Fibroblast of upper back skin (primary cell): ENCODE data around the gene TRIM23.
A peak's percentile ranks its signal among the peaks of the same experiment; 100 is the strongest.
"Not testable (repeated sequence)": the region's sequence is repeated elsewhere in the genome, so short reads cannot be mapped to it uniquely, and the experiment has no call there.

Source experiments
- DNase-seq: peaks from one replicate; pipeline ENCODE4 v3.0.0-alpha.2; 2013

TRIM23 gene

GRCh38 chr5:65624025-65624570, at the start of gene TRIM23:
TSS of gene TRIM23 (minus strand) at chr5:65624333. CDS start at chr5:65624274, 59 bp downstream.
- DNase-seq = peak; percentile 92

GRCh38 chr5:65672796-65673195, 48.7 kb upstream of the TRIM23 start:
- DNase-seq = peak; percentile 48

- no peak for DNase-seq
These were observed 44.6 kb upstream of the TRIM23 start for GRCh38 chr5:65668696-65669095.

- DNase-seq = peak; percentile 32
These were observed 39.8 kb upstream of the TRIM23 start for GRCh38 chr5:65663804-65664521.

- no peak for DNase-seq
These were observed 30.6 kb upstream of the TRIM23 start for GRCh38 chr5:65654713-65655112.

- DNase-seq = no peak
These were observed 27.0 kb upstream of the TRIM23 start for GRCh38 chr5:65651144-65651543.

GRCh38 chr5:65647941-65648340, 23.8 kb upstream of the TRIM23 start:
- no peak for DNase-seq

GRCh38 chr5:65646938-65647337, 22.8 kb upstream of the TRIM23 start:
- no peak for DNase-seq

GRCh38 chr5:65640240-65640639, 16.1 kb upstream of the TRIM23 start:
- no peak for DNase-seq

- DNase-seq = no peak
These were observed 6.8 kb upstream of the TRIM23 start for GRCh38 chr5:65630981-65631380.

GRCh38 chr5:65625743-65626142, 1.6 kb upstream of the TRIM23 start:
- DNase-seq = no peak

- DNase-seq = peak; percentile 87
These were observed 730 bp upstream of the TRIM23 start, which contains the start of the genes SHLD3 and TRAPPC13 for GRCh38 chr5:65624571-65625555. TSS of gene SHLD3 (plus strand) at chr5:65625027. CDS start at chr5:65629588, 4,561 bp downstream. TSS of gene TRAPPC13 (plus strand) at chr5:65625027. CDS start at chr5:65625061, 34 bp downstream.

- DNase-seq = no peak
These were observed 651 bp downstream of the TRIM23 start for GRCh38 chr5:65623482-65623881.

- not testable (repeated sequence) for DNase-seq
These were observed 2.2 kb downstream of the TRIM23 start for GRCh38 chr5:65621961-65622360.

- DNase-seq = no peak
These were observed 4.1 kb downstream of the TRIM23 start for GRCh38 chr5:65620021-65620420.

GRCh38 chr5:65612298-65612907, 11.7 kb downstream of the TRIM23 start:
- DNase-seq = no peak

- no peak for DNase-seq
These were observed 12.6 kb downstream of the TRIM23 start for GRCh38 chr5:65611524-65611923.

- DNase-seq = not testable (repeated sequence)
These were observed 22.4 kb downstream of the TRIM23 start for GRCh38 chr5:65601761-65602160.

- no peak for DNase-seq
These were observed 35.4 kb downstream of the TRIM23 start for GRCh38 chr5:65588694-65589093.

- DNase-seq = no peak
These were observed 47.0 kb downstream of the TRIM23 start for GRCh38 chr5:65577141-65577540.

GRCh38 chr5:65570598-65571226, 53.4 kb downstream of the TRIM23 start:
- no peak for DNase-seq

- DNase-seq = no peak
These were observed 57.6 kb downstream of the TRIM23 start for GRCh38 chr5:65566505-65566904.
